ENCODE measurements around the gene CSNK1A1.

The CSNK1A1 gene

DNA sequence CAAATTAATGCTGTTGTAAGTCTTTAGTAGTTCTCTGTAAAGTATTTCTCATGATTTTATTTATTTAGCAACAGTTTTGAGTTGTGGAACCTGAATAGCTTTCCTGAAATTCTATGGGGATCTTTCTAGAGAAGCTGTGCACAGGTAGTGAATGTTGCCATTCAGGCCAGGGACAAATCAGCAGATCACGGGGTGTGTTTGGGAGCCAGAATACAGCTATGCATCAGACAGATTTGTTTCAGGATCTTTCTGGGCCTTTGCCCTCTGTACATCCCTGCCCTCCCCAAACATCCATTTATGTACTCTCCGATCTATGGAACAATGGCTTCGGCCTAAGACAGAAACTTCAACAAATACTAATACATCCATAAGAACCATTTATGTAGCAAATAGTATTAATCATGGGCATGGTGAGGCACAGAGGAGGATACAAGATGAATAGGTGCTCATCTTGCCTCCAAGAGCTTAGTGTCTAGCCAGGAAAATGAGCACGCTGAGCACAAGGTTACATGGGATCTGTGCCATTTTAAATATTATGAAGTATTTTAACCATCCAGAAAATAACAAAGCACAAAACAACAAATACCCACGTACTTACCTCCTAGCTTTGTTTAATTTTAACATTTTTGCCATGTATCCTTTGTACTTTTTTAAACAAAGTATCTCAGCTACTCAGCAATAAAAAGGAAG, 43.1 kb upstream of the CSNK1A1 start:
- TF ChIP-seq, protein P1, sequence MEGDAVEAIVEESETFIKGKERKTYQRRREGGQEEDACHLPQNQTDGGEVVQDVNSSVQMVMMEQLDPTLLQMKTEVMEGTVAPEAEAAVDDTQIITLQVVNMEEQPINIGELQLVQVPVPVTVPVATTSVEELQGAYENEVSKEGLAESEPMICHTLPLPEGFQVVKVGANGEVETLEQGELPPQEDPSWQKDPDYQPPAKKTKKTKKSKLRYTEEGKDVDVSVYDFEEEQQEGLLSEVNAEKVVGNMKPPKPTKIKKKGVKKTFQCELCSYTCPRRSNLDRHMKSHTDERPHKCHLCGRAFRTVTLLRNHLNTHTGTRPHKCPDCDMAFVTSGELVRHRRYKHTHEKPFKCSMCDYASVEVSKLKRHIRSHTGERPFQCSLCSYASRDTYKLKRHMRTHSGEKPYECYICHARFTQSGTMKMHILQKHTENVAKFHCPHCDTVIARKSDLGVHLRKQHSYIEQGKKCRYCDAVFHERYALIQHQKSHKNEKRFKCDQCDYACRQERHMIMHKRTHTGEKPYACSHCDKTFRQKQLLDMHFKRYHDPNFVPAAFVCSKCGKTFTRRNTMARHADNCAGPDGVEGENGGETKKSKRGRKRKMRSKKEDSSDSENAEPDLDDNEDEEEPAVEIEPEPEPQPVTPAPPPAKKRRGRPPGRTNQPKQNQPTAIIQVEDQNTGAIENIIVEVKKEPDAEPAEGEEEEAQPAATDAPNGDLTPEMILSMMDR (IDR thresholded peaks at IDR 0.05; ENCODE audit: low read depth, low read length, missing control alignments) = no peak

DNA sequence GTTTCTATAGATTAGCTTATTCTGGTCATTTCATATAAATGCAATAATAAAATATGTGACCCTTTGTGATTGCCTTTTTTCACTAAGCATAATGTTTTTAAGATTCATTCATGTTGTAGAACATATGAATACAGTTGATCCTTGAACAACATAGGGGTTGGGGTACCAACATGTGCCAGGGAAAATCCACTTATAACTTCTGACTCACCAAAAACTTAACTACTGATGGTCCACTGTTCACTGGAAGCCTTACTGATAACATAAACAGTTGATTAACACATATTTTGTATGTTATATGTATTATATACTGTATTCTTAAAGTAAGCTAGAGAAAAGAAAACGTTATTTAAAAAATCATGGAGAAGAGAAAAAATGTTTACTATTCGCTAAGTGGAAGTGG, 42.1 kb upstream of the CSNK1A1 start:
- no peak overlapping the region for H3K4me3 ChIP-seq (replicated peaks; ENCODE audit: low read depth, low read length)
- DNase-seq (ENCODE audit: extremely low read depth, low read depth) = no peak
- TF ChIP-seq, protein P1 (IDR thresholded peaks at IDR 0.05; ENCODE audit: low read depth, low read length, missing control alignments) = no peak

More for the DNA sequence above, 43.1 kb upstream of the CSNK1A1 start:
- no peak for DNase-seq (ENCODE audit: extremely low read depth, low read depth)
- no peak overlapping the region for H3K4me3 ChIP-seq (replicated peaks; ENCODE audit: low read depth, low read length)

DNA sequence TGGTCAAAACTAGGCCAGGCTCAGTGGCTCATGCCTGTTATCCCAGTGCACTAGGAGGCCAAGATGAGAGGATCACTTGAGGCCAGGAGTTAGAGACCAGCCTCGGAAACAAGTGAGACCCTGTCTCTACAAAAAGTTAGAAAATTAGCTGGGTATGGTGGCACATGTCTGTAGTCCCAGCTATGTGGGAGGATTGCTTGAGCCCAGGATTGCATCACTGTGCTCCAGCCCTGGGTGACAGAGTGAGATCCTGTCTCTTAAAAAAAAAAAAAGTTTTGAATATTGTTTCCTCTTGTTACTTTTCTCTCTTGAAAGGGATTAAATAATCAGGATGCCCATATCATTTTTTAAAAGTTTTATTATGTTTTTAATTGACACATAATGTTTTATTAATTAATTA, 37.7 kb upstream of the CSNK1A1 start:
- no peak for DNase-seq (ENCODE audit: extremely low read depth, low read depth)
- TF ChIP-seq, protein P1 (IDR thresholded peaks at IDR 0.05; ENCODE audit: low read depth, low read length, missing control alignments) = no peak
- H3K4me3 ChIP-seq (replicated peaks; ENCODE audit: low read depth, low read length) = no peak overlapping the region

GRCh38 chr5:149586708-149587318, 35.6 kb upstream of the CSNK1A1 start:
- TF ChIP-seq, protein P1 (IDR thresholded peaks at IDR 0.05; ENCODE audit: low read depth, low read length, missing control alignments) = no peak
- no peak for DNase-seq (ENCODE audit: extremely low read depth, low read depth)
- no peak overlapping the region for H3K4me3 ChIP-seq (replicated peaks; ENCODE audit: low read depth, low read length)

- TF ChIP-seq, protein P1 (IDR thresholded peaks at IDR 0.05; ENCODE audit: low read depth, low read length, missing control alignments) = no peak
- DNase-seq (ENCODE audit: extremely low read depth, low read depth) = no peak
- no peak overlapping the region for H3K4me3 ChIP-seq (replicated peaks; ENCODE audit: low read depth, low read length)
Observed at GRCh38 chr5:149585910-149586309, 34.7 kb upstream of the CSNK1A1 start.

GRCh38 chr5:149584121-149584520, 32.9 kb upstream of the CSNK1A1 start:
- no peak overlapping the region for H3K4me3 ChIP-seq (replicated peaks; ENCODE audit: low read depth, low read length)
- no peak for DNase-seq (ENCODE audit: extremely low read depth, low read depth)

More at GRCh38 chr5:149584121-149584520, 32.9 kb upstream of the CSNK1A1 start:
- TF ChIP-seq, protein P1 (IDR thresholded peaks at IDR 0.05; ENCODE audit: low read depth, low read length, missing control alignments) = no peak
